Erythroblast (primary cell): ENCODE data around the gene GNB2.

Experiments
- DNase-seq, 2 experiments: peaks; one replicate each; lab custom pipeline; 2025; lab: John Stamatoyannopoulos, UW
- GATA1 ChIP-seq: IDR thresholded peaks from 2 replicates; pipeline ENCODE4 v1.6.1; 2011; ENCODE audit warnings: low read depth, mild to moderate bottlenecking, control low read depth, low read length, moderate library complexity
- POLR2A ChIP-seq: IDR thresholded peaks from 2 replicates; pipeline ENCODE4 v1.6.1; 2011; ENCODE audit warnings: mild to moderate bottlenecking, low read length

GNB2 gene

DNA sequence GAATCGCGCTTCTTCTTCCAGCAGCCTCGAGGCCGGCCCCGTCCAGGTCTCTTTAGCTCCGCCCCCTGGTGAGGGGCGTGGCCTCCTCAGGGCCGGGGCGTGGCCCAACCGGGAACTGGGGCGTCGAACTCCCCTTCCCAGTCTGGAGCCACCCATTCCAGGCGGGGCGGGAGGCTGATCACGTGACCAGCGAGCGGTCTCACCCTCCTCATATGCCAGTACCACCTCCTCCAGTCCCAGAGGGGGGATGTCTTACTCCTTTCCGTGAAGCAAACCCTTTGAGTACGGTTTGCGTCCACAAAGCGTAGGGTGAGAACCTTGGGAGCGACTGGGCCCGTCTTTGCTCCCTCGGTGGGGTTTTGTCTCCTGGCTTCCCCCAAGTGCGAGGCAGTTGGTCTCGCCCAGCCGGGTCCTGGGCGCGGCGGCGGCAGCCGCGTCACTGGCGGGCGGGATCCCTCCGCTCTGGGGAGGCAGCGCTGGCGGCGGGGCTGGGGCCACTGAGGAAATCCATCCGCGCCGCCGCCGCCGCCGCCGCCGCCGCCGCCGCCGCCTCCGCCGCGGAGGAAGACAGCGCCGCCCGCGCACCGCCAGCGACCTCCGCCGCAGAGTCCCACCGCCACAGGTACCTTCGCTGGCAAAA, at the start of gene GNB2:
GNB2 (plus strand) TSS at position 439 of the 640 bp plus-strand sequence. CDS start 2,526 bp downstream, outside the sequence.
- DNase-seq, result peak; percentile 100
- no peak for TF ChIP-seq GATA1
- peak; percentile 38 for TF ChIP-seq POLR2A

GRCh38 chr7:100623951-100624824, 49.4 kb upstream of the GNB2 start:
- TF ChIP-seq GATA1, result no peak
- DNase-seq, result peak; percentile 72 to 73

DNA sequence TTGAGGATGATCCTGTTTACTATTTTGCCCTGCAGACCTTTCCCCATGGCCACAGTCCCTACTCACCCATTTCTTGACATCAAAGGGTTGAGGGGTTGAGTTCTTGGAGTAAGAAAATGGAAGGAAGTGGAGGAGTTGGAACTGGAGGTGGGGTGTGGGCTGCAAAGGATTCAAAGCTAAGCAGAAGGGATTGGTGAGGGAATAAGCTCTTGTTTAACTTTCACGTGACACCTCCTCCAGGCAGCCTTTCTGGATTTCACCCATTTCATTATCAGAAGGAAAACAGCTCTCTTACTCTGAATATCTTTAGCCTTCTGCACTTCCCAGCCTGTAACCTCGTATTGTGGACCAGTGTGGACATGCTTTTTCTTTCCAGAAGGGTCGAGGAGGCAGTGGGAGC, 47.5 kb upstream of the GNB2 start:
- TF ChIP-seq GATA1 (no peak), POLR2A (no peak)
- peak in 1 of 2 experiments; percentile 53 for DNase-seq

- TF ChIP-seq POLR2A (peak; percentile 14), GATA1 (no peak)
- peak; percentile 90 to 92 for DNase-seq
These were observed 46.9 kb upstream of the GNB2 start for GRCh38 chr7:100626530-100627237.

GRCh38 chr7:100627238-100627549, 46.3 kb upstream of the GNB2 start:
- no peak for TF ChIP-seq POLR2A
- no peak for TF ChIP-seq GATA1
- no peak for DNase-seq

DNA sequence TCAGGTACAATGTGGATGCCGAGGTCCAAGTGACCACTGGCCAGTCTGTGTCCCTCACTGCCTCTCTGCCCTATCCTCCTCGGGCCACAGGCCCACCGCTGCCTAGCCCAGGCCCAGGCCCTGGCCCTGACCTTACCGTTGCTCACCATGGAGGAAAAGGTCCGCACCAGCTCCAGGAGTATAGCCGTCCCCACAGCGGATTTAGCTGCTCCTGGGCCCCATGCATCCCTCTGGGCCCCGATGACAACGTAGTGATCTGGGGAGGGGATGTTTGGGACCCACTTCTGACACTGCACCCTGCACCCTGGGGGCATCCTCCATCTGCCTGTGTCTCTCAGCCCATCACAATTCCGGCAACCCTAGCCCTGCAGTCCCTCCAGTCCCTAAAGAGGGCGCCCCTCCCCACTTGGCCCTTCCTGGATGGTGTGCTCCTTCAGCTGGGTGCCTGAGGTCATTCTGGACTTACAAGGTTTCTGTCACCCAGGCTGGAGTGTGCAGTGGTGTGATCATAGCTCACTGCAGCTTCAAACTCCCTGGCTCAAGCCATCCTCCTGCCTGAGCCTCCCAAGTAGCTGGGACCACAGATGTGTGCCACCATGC, 44.3 kb upstream of the GNB2 start:
- TF ChIP-seq GATA1 (no peak), POLR2A (no peak)
- DNase-seq, result peak; percentile 66 to 70

DNA sequence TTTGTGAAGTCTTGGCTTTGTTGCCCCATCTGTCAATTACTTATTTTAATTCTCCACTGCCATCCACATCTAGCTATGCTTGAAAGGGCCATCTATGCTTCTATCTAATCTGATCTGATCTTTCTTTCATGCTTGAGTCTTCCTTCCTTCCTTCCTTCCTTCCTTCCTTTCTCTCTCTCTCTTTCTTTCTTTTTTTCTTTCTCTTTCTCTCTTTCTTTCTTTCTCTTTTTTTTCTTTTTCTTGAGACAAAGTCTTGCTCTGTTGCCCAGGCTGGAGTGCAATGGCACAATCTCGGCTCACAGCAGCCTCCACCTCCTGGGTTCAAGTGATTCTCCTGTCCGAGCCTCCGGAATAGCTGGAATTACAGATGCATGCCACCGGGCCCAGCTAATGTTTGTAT, 43.5 kb upstream of the GNB2 start:
- no peak for TF ChIP-seq GATA1
- no peak for TF ChIP-seq POLR2A
- no peak for DNase-seq

DNA sequence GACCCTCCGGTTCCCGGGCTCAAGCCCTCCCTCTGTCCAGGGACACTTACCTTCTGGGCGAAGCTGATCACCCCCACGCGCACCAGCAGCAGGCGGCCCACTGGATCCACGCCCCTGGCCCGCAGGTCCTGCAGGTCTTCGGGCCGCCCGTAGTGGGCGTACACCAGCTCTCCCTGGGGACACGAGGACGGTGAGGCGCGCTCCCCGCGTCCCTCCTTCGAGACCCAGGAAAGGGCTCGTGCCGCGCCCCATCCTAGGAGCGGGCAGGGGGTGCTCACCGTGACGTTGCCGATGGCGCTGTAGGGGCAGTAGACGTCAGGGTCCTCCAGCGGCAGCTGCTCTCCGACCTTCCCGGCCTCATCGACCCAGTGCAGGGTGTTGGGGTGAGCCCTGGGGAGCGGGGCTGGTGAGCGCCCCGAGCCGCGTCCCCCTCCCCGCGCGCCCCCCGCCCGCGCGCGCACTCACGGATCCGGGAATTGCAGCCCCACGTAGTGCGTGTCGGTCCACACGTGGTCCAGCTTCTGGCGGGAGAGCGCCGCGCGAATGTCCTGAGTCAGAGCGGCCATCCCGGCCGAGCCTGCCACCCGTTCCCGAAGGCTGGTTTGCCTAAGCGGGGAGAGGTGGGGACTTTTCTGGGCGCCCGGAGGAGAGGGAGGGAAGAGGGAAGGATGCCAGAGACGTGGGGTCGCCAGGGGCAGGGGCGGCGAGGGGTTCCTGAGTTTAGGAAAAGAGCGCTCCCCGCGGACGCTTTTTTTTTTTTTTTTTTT, 40.4 kb upstream of the GNB2 start:
- DNase-seq, result peak; percentile 49 to 62
- TF ChIP-seq GATA1, result no peak
- peak; percentile 23 for TF ChIP-seq POLR2A

GRCh38 chr7:100639995-100640516, 33.5 kb upstream of the GNB2 start:
- peak; percentile 70 to 71 for DNase-seq

GRCh38 chr7:100640517-100641440, 32.8 kb upstream of the GNB2 start:
- peak; percentile 84 to 91 for DNase-seq
- TF ChIP-seq GATA1, result no peak
- peak; percentile 57 for TF ChIP-seq POLR2A

More at GRCh38 chr7:100639995-100640516, 33.5 kb upstream of the GNB2 start:
- TF ChIP-seq POLR2A, result no peak
- TF ChIP-seq GATA1, result no peak

GRCh38 chr7:100641463-100641859, 32.1 kb upstream of the GNB2 start, which contains the start of gene TFR2:
Gene TFR2 (minus strand): TSS chr7:100641552. CDS start chr7:100641509, 43 bp downstream.
- peak; percentile 96 to 99 for DNase-seq
- TF ChIP-seq GATA1 (peak; percentile 90), POLR2A (peak; percentile 59)
